HG03575 (cell line): ENCODE data around the gene GPR137.

Source experiments
- ATAC-seq: cut with Tn5 transposase; IDR thresholded peaks from one replicate; pipeline ENCODE4 v1.9.1; 2021; ENCODE audit not compliant: unreplicated experiment, insufficient number of reproducible peaks, low FRiP score; ENCODE audit errors: extremely low read depth

GPR137 gene

GRCh38 chr11:64260147-64260708, 25.4 kb upstream of the GPR137 start:
- no peak for ATAC-seq

- no peak for ATAC-seq
Observed at GRCh38 chr11:64261556-64262080, 24.0 kb upstream of the GPR137 start.

DNA sequence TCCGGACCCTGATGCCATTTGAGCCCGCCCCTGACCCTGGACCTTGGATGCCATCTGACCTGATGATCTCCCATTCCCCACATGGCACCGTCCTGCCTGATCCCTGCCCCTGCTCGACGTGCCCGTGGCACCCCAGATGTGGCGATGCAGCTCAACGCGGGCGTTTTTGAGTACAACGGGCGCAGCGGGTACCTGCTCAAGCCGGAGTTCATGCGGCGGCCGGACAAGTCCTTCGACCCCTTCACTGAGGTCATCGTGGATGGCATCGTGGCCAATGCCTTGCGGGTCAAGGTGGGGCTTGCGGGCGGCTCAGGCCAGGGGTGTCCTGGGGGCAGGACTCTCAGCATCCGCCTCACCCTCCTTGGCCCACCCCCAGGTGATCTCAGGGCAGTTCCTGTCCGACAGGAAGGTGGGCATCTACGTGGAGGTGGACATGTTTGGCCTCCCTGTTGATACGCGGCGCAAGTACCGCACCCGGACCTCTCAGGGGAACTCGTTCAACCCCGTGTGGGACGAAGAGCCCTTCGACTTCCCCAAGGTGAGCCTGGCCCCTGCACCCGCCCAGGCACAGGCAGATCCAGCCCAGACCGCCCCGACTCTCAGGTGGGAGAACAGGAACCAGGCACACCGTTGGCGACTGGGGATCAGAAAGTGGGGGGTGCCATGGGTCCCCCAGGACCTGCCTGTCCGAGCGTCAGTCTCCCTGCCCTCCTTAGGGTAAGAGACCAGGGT, 23.2 kb upstream of the GPR137 start:
- ATAC-seq: no peak

GRCh38 chr11:64263021-64263946, 22.4 kb upstream of the GPR137 start:
- ATAC-seq: no peak

DNA sequence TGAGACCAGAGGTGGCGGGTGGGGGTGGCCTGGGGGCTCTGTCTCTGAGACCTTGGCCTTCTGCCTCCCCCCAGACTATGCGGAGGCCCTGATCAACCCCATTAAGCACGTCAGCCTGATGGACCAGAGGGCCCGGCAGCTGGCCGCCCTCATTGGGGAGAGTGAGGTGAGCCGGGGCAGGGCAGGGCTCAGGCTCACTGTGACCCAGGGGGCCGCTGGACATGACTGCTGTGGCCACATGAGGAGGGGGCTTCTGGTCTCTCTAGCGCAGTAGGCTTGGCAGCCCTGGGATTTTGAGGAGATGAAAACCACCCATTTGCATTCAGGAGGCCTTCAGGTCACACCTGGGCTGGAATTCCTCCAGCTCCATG, 21.7 kb upstream of the GPR137 start:
- no peak for ATAC-seq

DNA sequence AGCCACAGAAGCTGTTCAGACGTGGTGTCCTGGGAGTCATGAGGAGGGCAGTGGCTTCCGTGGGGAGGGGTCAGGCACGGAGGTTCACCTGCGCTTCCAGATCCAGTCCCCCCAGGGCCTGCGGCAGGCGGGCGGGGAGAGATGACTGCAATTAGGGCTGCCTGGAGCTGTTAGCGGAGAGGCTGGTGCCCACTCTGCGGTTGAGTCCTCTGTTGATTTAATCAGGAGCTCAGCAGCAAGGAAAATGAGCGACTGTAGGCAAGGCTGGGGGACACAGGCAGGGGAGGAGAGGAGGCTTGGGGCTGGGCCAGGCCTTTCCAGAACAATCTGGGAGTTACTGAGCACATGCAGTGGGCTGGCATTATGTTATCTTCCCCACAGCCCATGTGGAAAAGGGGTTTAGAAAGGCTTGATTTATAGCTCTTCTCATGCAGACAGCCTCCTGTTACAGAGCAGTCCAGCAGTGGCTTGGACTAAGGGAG, 21.2 kb upstream of the GPR137 start:
- ATAC-seq: no peak

- ATAC-seq: no peak
Observed at GRCh38 chr11:64265176-64266160, 20.2 kb upstream of the GPR137 start.

GRCh38 chr11:64266339-64266738, 19.3 kb upstream of the GPR137 start:
- no peak for ATAC-seq

GRCh38 chr11:64267207-64267945, 18.3 kb upstream of the GPR137 start:
- ATAC-seq: no peak

DNA sequence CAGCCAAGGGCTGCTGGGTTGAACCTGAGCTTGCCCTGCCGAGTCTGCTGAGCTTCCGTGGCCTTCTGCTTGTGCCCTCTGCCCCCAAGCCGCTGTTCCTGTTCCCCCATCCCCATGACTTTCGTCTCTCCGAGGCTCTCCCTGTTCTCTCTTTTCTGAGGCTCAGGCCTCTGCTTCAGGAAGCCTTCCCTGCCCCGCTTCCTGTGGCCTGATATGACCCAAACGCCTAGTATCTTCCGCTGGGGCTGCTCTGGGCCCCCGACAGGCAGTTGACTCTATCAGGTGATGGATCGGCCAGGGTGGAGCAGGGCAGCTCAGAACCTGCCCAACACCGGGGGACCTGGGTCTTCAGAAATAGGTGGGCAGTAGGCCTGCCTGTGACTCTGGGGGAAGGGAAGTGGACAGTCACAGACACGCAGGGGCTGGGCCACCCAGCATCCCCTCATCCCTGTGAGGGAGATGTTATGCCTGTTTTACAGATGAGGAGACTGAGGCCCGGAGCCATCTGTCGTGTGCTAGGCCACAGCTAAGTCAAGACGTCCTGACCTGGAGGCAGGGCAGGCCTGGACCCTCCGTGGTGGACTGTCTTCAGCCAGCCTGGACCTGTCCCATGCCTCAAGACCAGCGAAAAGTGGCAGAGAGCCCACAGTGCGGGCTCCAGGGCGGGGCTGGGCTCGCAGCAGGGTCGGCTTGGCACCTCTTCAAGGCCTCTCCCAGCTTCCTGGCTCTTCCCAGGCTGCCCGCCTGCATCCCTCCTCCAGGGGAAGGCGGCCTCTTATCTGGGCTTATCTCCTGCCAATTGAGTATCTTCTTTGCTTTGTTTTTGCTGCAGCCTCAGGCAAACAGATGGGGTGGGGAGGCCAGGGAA, 17.4 kb upstream of the GPR137 start:
- ATAC-seq: no peak

- no peak for ATAC-seq
Observed at GRCh38 chr11:64268893-64269539, 16.6 kb upstream of the GPR137 start.

- peak; percentile 45 for ATAC-seq
Observed at GRCh38 chr11:64269540-64270220, 16.0 kb upstream of the GPR137 start.

GRCh38 chr11:64275031-64275800, 10.4 kb upstream of the GPR137 start:
- ATAC-seq: no peak

GRCh38 chr11:64275841-64276240, 9.8 kb upstream of the GPR137 start:
- no peak for ATAC-seq

- ATAC-seq: no peak
Observed at GRCh38 chr11:64276653-64277431, 8.8 kb upstream of the GPR137 start.
